HepG2 (cell line): Measurements from ENCODE around the gene PPAT. TPM values are rescaled to one million over a fixed set of nuclear protein-coding genes. Genes with fewer than 3 reads are reported as not detected.
A peak's percentile ranks its signal among the peaks of the same experiment; 100 is the strongest.

Experiments
- ATF6 ChIP-seq: sonication (generic); formaldehyde crosslinking; conservative IDR thresholded peaks from 2 replicates; pipeline ENCODE4 v1.4.0; 2020; ENCODE audit warnings: missing genetic modification reagents
- ATM ChIP-seq: fragments of 450-650 bp; IDR thresholded peaks from 2 replicates; pipeline ENCODE4 v1.7.1; 2017; ENCODE audit warnings: mild to moderate bottlenecking, borderline replicate concordance
- BHLHE40 ChIP-seq: IDR thresholded peaks from 2 replicates; pipeline ENCODE4 v1.6.1; 2011; ENCODE audit warnings: low read length, improper control_type of control experiment
- CBX5 ChIP-seq: sonication (generic); formaldehyde crosslinking; IDR thresholded peaks from 2 replicates; pipeline ENCODE4 v1.4.0; 2020; ENCODE audit warnings: missing genetic modification reagents, borderline replicate concordance
- IKZF1 ChIP-seq: fragments of 450-650 bp; IDR thresholded peaks from 2 replicates; pipeline ENCODE4 v1.7.1; 2016
- JUN ChIP-seq: sonication (generic); formaldehyde crosslinking; IDR thresholded peaks from 2 replicates; pipeline ENCODE4 v1.4.0; 2020; ENCODE audit warnings: mild to moderate bottlenecking, missing genetic modification reagents
- KDM5B ChIP-seq: sonication (generic); formaldehyde crosslinking; IDR thresholded peaks from 2 replicates; pipeline ENCODE4 v1.4.0; 2020; ENCODE audit warnings: missing genetic modification reagents, mild to moderate bottlenecking, borderline replicate concordance
- KLF6 ChIP-seq: IDR thresholded peaks from 2 replicates; pipeline ENCODE4 v1.8.0; 2016; ENCODE audit warnings: missing biosample characterization, missing genetic modification reagents
- MXI1 ChIP-seq: IDR thresholded peaks from 3 replicates; pipeline ENCODE4 v1.6.1; 2012; ENCODE audit warnings: low read depth, low read length, inconsistent platforms, borderline replicate concordance
- NONO ChIP-seq, 2 experiments: fragments of 450-650 bp in 1 of 2; sonication (generic) in 1 of 2; formaldehyde crosslinking in 1 of 2; IDR thresholded peaks in 1 of 2; conservative IDR thresholded peaks in 1 of 2; 2 replicates each; pipeline versions ENCODE4 v1.6.1 to v1.8.0; 2017 to 2022; ENCODE audit warnings: mild to moderate bottlenecking in 1 of 2, missing genetic modification reagents in 1 of 2, moderate library complexity in 1 of 2
- POGK ChIP-seq: sonication (generic); formaldehyde crosslinking; conservative IDR thresholded peaks from 2 replicates; pipeline ENCODE4 v1.8.0; 2022; ENCODE audit warnings: mild to moderate bottlenecking, moderate library complexity, missing genetic modification reagents
- SIX4 ChIP-seq: sonication (generic); formaldehyde crosslinking; IDR thresholded peaks from 2 replicates; pipeline ENCODE4 v1.4.0; 2020; ENCODE audit warnings: missing genetic modification reagents
- SKIL ChIP-seq: sonication (generic); formaldehyde crosslinking; IDR thresholded peaks from 2 replicates; pipeline ENCODE4 v1.8.0; 2022; ENCODE audit warnings: missing genetic modification reagents, mild to moderate bottlenecking, moderate library complexity, borderline replicate concordance
- ZBTB14 ChIP-seq: sonication (generic); formaldehyde crosslinking; IDR thresholded peaks from 2 replicates; pipeline ENCODE4 v1.4.0; 2020; ENCODE audit warnings: missing genetic modification reagents
- ZBTB37 ChIP-seq: sonication (generic); formaldehyde crosslinking; IDR thresholded peaks from 2 replicates; pipeline ENCODE4 v1.4.0; 2020; ENCODE audit warnings: mild to moderate bottlenecking, missing genetic modification reagents
- ZFP41 ChIP-seq: sonication (generic); formaldehyde crosslinking; IDR thresholded peaks from 2 replicates; pipeline ENCODE4 v1.4.0; 2020; ENCODE audit warnings: mild to moderate bottlenecking, missing genetic modification reagents, borderline replicate concordance
- ZNF317 ChIP-seq: sonication (generic); formaldehyde crosslinking; IDR thresholded peaks from 2 replicates; pipeline ENCODE4 v1.5.0; 2020; ENCODE audit warnings: mild to moderate bottlenecking, missing genetic modification reagents
- ZNF713 ChIP-seq: sonication (generic); formaldehyde crosslinking; IDR thresholded peaks from 2 replicates; pipeline ENCODE4 v1.4.0; 2020; ENCODE audit warnings: mild to moderate bottlenecking, missing genetic modification reagents
- ZNF777 ChIP-seq: sonication (generic); formaldehyde crosslinking; IDR thresholded peaks from 2 replicates; pipeline ENCODE4 v1.4.0; 2020; ENCODE audit warnings: missing genetic modification reagents
- ZNF891 ChIP-seq: sonication (generic); formaldehyde crosslinking; IDR thresholded peaks from 2 replicates; pipeline ENCODE4 v1.5.0; 2020; ENCODE audit warnings: mild to moderate bottlenecking, missing genetic modification reagents
- polyA plus RNA-seq, 8 experiments: library from polyadenylated mRNA; depleted of rRNA in 3 of 8; stranded (reverse) in 7 of 8; unstranded in 1 of 8; fragments of >200 nt; fragmentation: Illumina TruSeq in 4 of 8; extraction: Trizol in 4 of 8; gene quantifications; 2 replicates each; pipeline versions ENCODE4 v1.2.1 to v1.2.3, GENCODE V29; 2011 to 2016; ENCODE audit warnings: low read depth in 4 of 8, missing spikeins in 1 of 8, mixed read lengths in 1 of 8; ENCODE audit not compliant: insufficient read depth in 1 of 8
- total RNA-seq, 5 experiments: library from RNA; depleted of rRNA; stranded (reverse); fragments of >200 nt; fragmentation: Illumina TruSeq; extraction: Trizol; gene quantifications; 2 replicates each; pipeline ENCODE4 v1.2.3, GENCODE V29; 2016; ENCODE audit warnings: low read depth in 1 of 5

PPAT gene
- total and polyA plus RNA-seq, 2 of the 13 experiments (the other 11 are each of a cell fraction or from before 2014, with no cell fraction given), result 16.9 to 62.6 TPM

GRCh38 chr4:56467284-56468096 lies 32.1 kb upstream of the PPAT start, which contains the start of gene SRP72 (continued):
- TF ChIP-seq JUN (CRISPR knock-in tag), result no peak
- no peak for TF ChIP-seq NONO (IDR thresholded peaks at IDR 0.05)
- peak; percentile 50 for TF ChIP-seq NONO (CRISPR knock-in tag; conservative IDR thresholded peaks at IDR 0.05)
- 0 out of 2 replicates have a peak, but pooled peaks have one; percentile 23 for TF ChIP-seq SIX4 (CRISPR knock-in tag)
- peak; percentile 78 for TF ChIP-seq KLF6 (CRISPR knock-in tag)
- TF ChIP-seq IKZF1, result no peak
- TF ChIP-seq ZNF777, result no peak; the same call in 1 of the 2 replicates
- TF ChIP-seq ZFP41 (CRISPR knock-in tag), result no peak
- TF ChIP-seq ZNF317, result 0 out of 2 replicates have a peak, but pooled peaks have one; percentile 52
- TF ChIP-seq ZBTB14 (CRISPR knock-in tag), result no peak
- TF ChIP-seq MXI1, result peak; percentile 45; the same call in 1 of the 3 replicates
- TF ChIP-seq KDM5B, result peak; percentile 47; the same call in 1 of the 2 replicates
- TF ChIP-seq SKIL (CRISPR knock-in tag), result no peak
- TF ChIP-seq ZBTB37, result no peak
- TF ChIP-seq ZNF713 (CRISPR knock-in tag), result 0 out of 2 replicates have a peak, but pooled peaks have one; percentile 65
- peak; percentile 71; the same call in 1 of the 2 replicates for TF ChIP-seq POGK (CRISPR knock-in tag)
- peak; percentile 83; the same call in 1 of the 2 replicates for TF ChIP-seq ATF6
- no peak for TF ChIP-seq ATM
- no peak for TF ChIP-seq BHLHE40
- peak; percentile 46; the same call in 1 of the 2 replicates for TF ChIP-seq CBX5 (CRISPR knock-in tag)
- TF ChIP-seq ZNF891 (CRISPR knock-in tag), result peak; percentile 59
